Sigmoid colon (tissue), 7 donors: ENCODE measurements around the gene TGIF2. TPM values are rescaled to one million over a fixed set of nuclear protein-coding genes. Genes with fewer than 3 reads are reported as not detected.

ENCODE experiments used
- DNase-seq: peaks from one replicate; pipeline ENCODE4 v3.0.0-alpha.2; 2019
- H3K27ac ChIP-seq, 4 donors: fragments of 200-600 bp; sonication (generic); one replicate each; pipeline ENCODE4 v1.5.1; 2016 to 2019; ENCODE audit warnings: mild to moderate bottlenecking in 1 of 4
- H3K27me3 ChIP-seq, 3 donors: fragments of 200-600 bp; sonication (generic); one replicate each; pipeline ENCODE4 v1.5.1; 2019; ENCODE audit warnings: mild to moderate bottlenecking in 1 of 3
- H3K36me3 ChIP-seq, 4 donors: fragments of 200-600 bp; sonication (generic); one replicate each; pipeline ENCODE4 v1.5.1; 2016 to 2019
- H3K4me1 ChIP-seq, 4 donors: fragments of 200-600 bp; sonication (generic); one replicate each; pipeline ENCODE4 v1.5.1; 2017 to 2019
- H3K4me3 ChIP-seq, 4 donors: fragments of 200-600 bp; sonication (generic); one replicate each; pipeline ENCODE4 v1.5.1; 2017 to 2019; ENCODE audit warnings: mild to moderate bottlenecking in 2 of 4, moderate library complexity in 1 of 4
- H3K9me3 ChIP-seq, 4 donors: fragments of 200-600 bp in 3 of 4; sonication (generic) in 3 of 4; one replicate each; pipeline versions ENCODE4 v1.5.1 to v1.6.1; 2013 to 2019
- CTCF ChIP-seq, 4 experiments: fragments of 450-650 bp in 3 of 4; fragments of 200-600 bp in 1 of 4; IDR thresholded peaks; one replicate each; pipeline ENCODE4 v1.5.1; 2016 to 2019; ENCODE audit warnings: antibody characterized with exemption in 4 of 4, mild to moderate bottlenecking in 3 of 4, moderate library complexity in 2 of 4
- EP300 ChIP-seq, 4 donors: sonication (generic); formaldehyde crosslinking; IDR thresholded peaks; one replicate each; pipeline ENCODE4 v1.6.1; 2017; ENCODE audit warnings: antibody characterized with exemption in 4 of 4
- POLR2A ChIP-seq, 2 donors: fragments of 450-650 bp; IDR thresholded peaks; one replicate each; pipeline ENCODE4 v1.6.1; 2016; ENCODE audit warnings: antibody characterized with exemption in 2 of 2, mild to moderate bottlenecking in 2 of 2, moderate library complexity in 2 of 2
- POLR2AphosphoS5 ChIP-seq, 4 donors: sonication (generic); formaldehyde crosslinking; IDR thresholded peaks; one replicate each; pipeline ENCODE4 v1.6.1; 2017; ENCODE audit warnings: antibody characterized with exemption in 4 of 4
- WGBS, 2 donors: extraction: QIAGEN DNeasy Blood & Tissue Kit; methylation state at CpG; one replicate each; pipeline ENCODE4 v1.1.7; 2013; 5-methylcytosine and 5-hydroxymethylcytosine counted together
- intact Hi-C: fragments of 100-400 bp; cut with DNase I; formaldehyde crosslinking; loops from one replicate; pipeline ENCODE4 v1.15.1; 2023
- polyA plus RNA-seq, 3 donors: library from polyadenylated mRNA; stranded (reverse); fragments of 200-250 nt; gene quantifications; one replicate each; pipeline ENCODE4 v1.2.3, GENCODE V29; 2013
- total RNA-seq, 4 donors: library from RNA; depleted of rRNA; stranded (reverse); fragments of >200 nt; gene quantifications; one replicate each; pipeline ENCODE4 v1.1.0, GENCODE V29; 2016
- donor health status: healthy with polysubstance abuse.
- donor health status: Bipolar disorder and iron deficiency.
- donor health status: healthy.

TGIF2 gene
- total and polyA plus RNA-seq, 7 donors = 2.1 to 13.6 (median 10.0) TPM

GRCh38 chr20:36528176-36528874 lies 45.1 kb upstream of the TGIF2 start:
- DNase-seq = no peak
- WGBS, 2 donors = 90 to 91% methylated on average over 18 of the region's 18 CpGs
- intact Hi-C loops = no loop called here
- Histone ChIP-seq H3K36me3 (peaks cover 14 to 51% (median 31%) of the 10 kb centered on the region in 4 donors), H3K4me1 (peaks cover 0 to 41% (median 36%) of the 10 kb centered on the region in 4 donors), H3K27me3 (no peaks in the 10 kb centered on the region), H3K27ac (peak overlapping the region; percentile 76 to 86 (median 83)), H3K4me3 (no peak overlapping the region), H3K9me3 (no peaks in the 10 kb centered on the region)
- TF ChIP-seq EP300 (IDR thresholded peaks at IDR 0.05) (no peak), POLR2AphosphoS5 (IDR thresholded peaks at IDR 0.05) (no peak), POLR2A (IDR thresholded peaks at IDR 0.05) (no peak), CTCF (IDR thresholded peaks at IDR 0.05) (no peak)

GRCh38 chr20:36528875-36529417 lies 44.5 kb upstream of the TGIF2 start:
- intact Hi-C loops = no loop called here
- no peak for DNase-seq
- TF ChIP-seq CTCF (IDR thresholded peaks at IDR 0.05) (no peak), POLR2AphosphoS5 (IDR thresholded peaks at IDR 0.05) (no peak), POLR2A (IDR thresholded peaks at IDR 0.05) (no peak), EP300 (IDR thresholded peaks at IDR 0.05) (no peak)
- H3K27me3 ChIP-seq = no peaks in the 10 kb centered on the region
- peaks cover 0 to 38% (median 33%) of the 10 kb centered on the region in 4 donors for H3K4me1 ChIP-seq
- H3K36me3 ChIP-seq = peaks cover 14 to 47% (median 30%) of the 10 kb centered on the region in 4 donors
- 89 to 90% methylated on average over 14 of the region's 14 CpGs for WGBS, 2 donors
- no peak overlapping the region for H3K4me3 ChIP-seq
- peak overlapping the region; percentile 76 to 86 (median 83) for H3K27ac ChIP-seq
- H3K9me3 ChIP-seq = no peaks in the 10 kb centered on the region

GRCh38 chr20:36532388-36532787 lies 41.0 kb upstream of the TGIF2 start:
- TF ChIP-seq POLR2AphosphoS5 (IDR thresholded peaks at IDR 0.05) (no peak), CTCF (IDR thresholded peaks at IDR 0.05) (no peak), EP300 (IDR thresholded peaks at IDR 0.05) (no peak), POLR2A (IDR thresholded peaks at IDR 0.05) (no peak)
- intact Hi-C loops = no loop called here
- DNase-seq = no peak
- Histone ChIP-seq H3K9me3 (no peaks in the 10 kb centered on the region), H3K27ac (peak overlapping the region in 1 of 4 donors; percentile 34), H3K4me3 (no peak overlapping the region), H3K36me3 (peaks cover 0 to 15% (median 5%) of the 10 kb centered on the region in 4 donors), H3K27me3 (no peaks in the 10 kb centered on the region), H3K4me1 (peaks cover 0 to 19% (median 13%) of the 10 kb centered on the region in 4 donors)
- 51 to 85% methylated on average over 10 of the region's 10 CpGs for WGBS, 2 donors

GRCh38 chr20:36532822-36533221 lies 40.6 kb upstream of the TGIF2 start:
- TF ChIP-seq POLR2A (IDR thresholded peaks at IDR 0.05) (no peak), EP300 (IDR thresholded peaks at IDR 0.05) (no peak), POLR2AphosphoS5 (IDR thresholded peaks at IDR 0.05) (no peak), CTCF (IDR thresholded peaks at IDR 0.05) (no peak)
- DNase-seq = no peak
- Histone ChIP-seq H3K36me3 (peaks cover 0 to 10% (median 5%) of the 10 kb centered on the region in 4 donors), H3K27ac (peak overlapping the region in 1 of 4 donors; percentile 34), H3K4me1 (peaks cover 0 to 19% (median 12%) of the 10 kb centered on the region in 4 donors), H3K27me3 (no peaks in the 10 kb centered on the region), H3K4me3 (no peak overlapping the region), H3K9me3 (no peaks in the 10 kb centered on the region)
- WGBS, 2 donors = 73 to 84% methylated on average over 3 of the region's 3 CpGs
- intact Hi-C loops = no loop called here
